HG03280 (cell line): Measurements from ENCODE around the gene FBXW4.
"Not testable (repeated sequence)": the region's sequence is repeated elsewhere in the genome, so short reads cannot be mapped to it uniquely, and the experiment has no call there.

Source experiments
- ATAC-seq: cut with Tn5 transposase; IDR thresholded peaks from one replicate; pipeline ENCODE4 v1.9.1; 2021; ENCODE audit warnings: mild to moderate bottlenecking, moderate library complexity; ENCODE audit not compliant: unreplicated experiment

The FBXW4 gene

GRCh38 chr10:101617824-101618568 is 77.0 kb downstream of the FBXW4 start:
- no peak for ATAC-seq

- ATAC-seq = no peak
Measured at GRCh38 chr10:101617102-101617823, 77.7 kb downstream of the FBXW4 start.

GRCh38 chr10:101616415-101617101 is 78.4 kb downstream of the FBXW4 start:
- no peak for ATAC-seq

GRCh38 chr10:101615525-101616116 is 79.3 kb downstream of the FBXW4 start:
- ATAC-seq = no peak

GRCh38 chr10:101614663-101615524 is 80.1 kb downstream of the FBXW4 start:
- no peak for ATAC-seq

GRCh38 chr10:101613646-101614045 is 81.3 kb downstream of the FBXW4 start:
- no peak for ATAC-seq

- ATAC-seq = no peak
Measured at GRCh38 chr10:101612872-101613271, 82.1 kb downstream of the FBXW4 start.

- no peak for ATAC-seq
Measured at GRCh38 chr10:101612086-101612485, 82.9 kb downstream of the FBXW4 start.

- ATAC-seq = no peak
Measured at GRCh38 chr10:101611096-101611905, 83.7 kb downstream of the FBXW4 start.

GRCh38 chr10:101609481-101609880 is 85.5 kb downstream of the FBXW4 start:
- ATAC-seq = no peak

GRCh38 chr10:101607124-101607523 is 87.8 kb downstream of the FBXW4 start:
- ATAC-seq = no peak

GRCh38 chr10:101602761-101603398 is 92.1 kb downstream of the FBXW4 start:
- ATAC-seq = peak; percentile 70

- no peak for ATAC-seq
Measured at GRCh38 chr10:101601541-101601940, 93.4 kb downstream of the FBXW4 start.

- no peak for ATAC-seq
Measured at GRCh38 chr10:101597091-101597900, 97.7 kb downstream of the FBXW4 start.

- ATAC-seq = no peak
Measured at GRCh38 chr10:101595591-101596433, 99.2 kb downstream of the FBXW4 start.

- not testable (repeated sequence) for ATAC-seq
Measured at GRCh38 chr10:101593331-101593730, 101.6 kb downstream of the FBXW4 start.

GRCh38 chr10:101588879-101589278 is 106.1 kb downstream of the FBXW4 start:
- no peak for ATAC-seq
